Nephron (organoid): Measurements from ENCODE around the gene KRT2.

Source experiments
- H3K27ac Mint-ChIP-seq, 3 experiments: 2 replicates each; pipeline ENCODE4 v1.8.0; 2020; ENCODE audit warnings: mixed read lengths in 3 of 3, mild to moderate bottlenecking in 2 of 3, moderate library complexity in 1 of 3
- H3K27me3 Mint-ChIP-seq: 2 replicates; pipeline ENCODE4 v1.8.0; 2021; ENCODE audit warnings: low read depth, mild to moderate bottlenecking, moderate library complexity, mixed read lengths
- H3K36me3 Mint-ChIP-seq: 2 replicates; pipeline ENCODE4 v1.8.0; 2020; ENCODE audit warnings: low read depth, mixed read lengths
- H3K4me1 Mint-ChIP-seq: 2 replicates; pipeline ENCODE4 v1.8.0; 2020; ENCODE audit warnings: mixed read lengths
- H3K4me3 Mint-ChIP-seq, 3 experiments: 2 replicates each; pipeline ENCODE4 v1.8.0; 2020; ENCODE audit warnings: mild to moderate bottlenecking in 3 of 3, mixed read lengths in 3 of 3, moderate library complexity in 2 of 3
- H3K9me3 Mint-ChIP-seq: 2 replicates; pipeline ENCODE4 v1.8.0; 2020; ENCODE audit warnings: mixed read lengths
- CTCF ChIP-seq, 3 experiments: fragments of 200-600 bp; sonication (generic); IDR thresholded peaks; one replicate each; pipeline ENCODE4 v1.5.0; 2021; ENCODE audit warnings: antibody characterized with exemption in 3 of 3; ENCODE audit not compliant: unreplicated experiment in 3 of 3

KRT2 gene

GRCh38 chr12:52669426-52669825, 17.4 kb upstream of the KRT2 start:
- no peak for TF ChIP-seq CTCF (IDR thresholded peaks at IDR 0.05; ENCODE audit: unreplicated experiment in 3 of 3)
- peaks cover 30% of the 10 kb centered on the region for H3K27me3 Mint-ChIP-seq
- H3K27ac Mint-ChIP-seq = no peak overlapping the region
- no peaks in the 10 kb centered on the region for H3K9me3 Mint-ChIP-seq
- H3K36me3 Mint-ChIP-seq = no peaks in the 10 kb centered on the region
- H3K4me3 Mint-ChIP-seq = no peak overlapping the region
- H3K4me1 Mint-ChIP-seq = no peaks in the 10 kb centered on the region

- H3K4me1 Mint-ChIP-seq = no peaks in the 10 kb centered on the region
Measured at GRCh38 chr12:52667931-52668330, 15.9 kb upstream of the KRT2 start.

GRCh38 chr12:52667509-52667908, 15.5 kb upstream of the KRT2 start:
- TF ChIP-seq CTCF (IDR thresholded peaks at IDR 0.05; ENCODE audit: unreplicated experiment in 3 of 3) = no peak
- H3K36me3 Mint-ChIP-seq = no peaks in the 10 kb centered on the region
- H3K9me3 Mint-ChIP-seq = no peaks in the 10 kb centered on the region
- no peak overlapping the region for H3K27ac Mint-ChIP-seq
- H3K27me3 Mint-ChIP-seq = peaks cover 37% of the 10 kb centered on the region
- H3K4me1 Mint-ChIP-seq = no peaks in the 10 kb centered on the region
- no peak overlapping the region for H3K4me3 Mint-ChIP-seq

More at GRCh38 chr12:52667931-52668330, 15.9 kb upstream of the KRT2 start:
- H3K9me3 Mint-ChIP-seq = no peaks in the 10 kb centered on the region
- no peak overlapping the region for H3K27ac Mint-ChIP-seq
- no peak for TF ChIP-seq CTCF (IDR thresholded peaks at IDR 0.05; ENCODE audit: unreplicated experiment in 3 of 3)
- H3K36me3 Mint-ChIP-seq = no peaks in the 10 kb centered on the region
- H3K4me3 Mint-ChIP-seq = no peak overlapping the region
- H3K27me3 Mint-ChIP-seq = peaks cover 37% of the 10 kb centered on the region

- no peak for TF ChIP-seq CTCF (IDR thresholded peaks at IDR 0.05; ENCODE audit: unreplicated experiment in 3 of 3)
- H3K9me3 Mint-ChIP-seq = no peaks in the 10 kb centered on the region
- H3K4me1 Mint-ChIP-seq = no peaks in the 10 kb centered on the region
- H3K27ac Mint-ChIP-seq = no peak overlapping the region
- H3K4me3 Mint-ChIP-seq = no peak overlapping the region
- H3K36me3 Mint-ChIP-seq = no peaks in the 10 kb centered on the region
- peaks cover 37% of the 10 kb centered on the region for H3K27me3 Mint-ChIP-seq
Measured at GRCh38 chr12:52666471-52666870, 14.5 kb upstream of the KRT2 start.

GRCh38 chr12:52663420-52663819, 11.4 kb upstream of the KRT2 start:
- Mint-ChIP-seq H3K27ac (no peak overlapping the region), H3K4me3 (no peak overlapping the region), H3K36me3 (no peaks in the 10 kb centered on the region), H3K4me1 (no peaks in the 10 kb centered on the region), H3K9me3 (no peaks in the 10 kb centered on the region), H3K27me3 (peaks cover 37% of the 10 kb centered on the region)
- TF ChIP-seq CTCF (IDR thresholded peaks at IDR 0.05; ENCODE audit: unreplicated experiment in 3 of 3) = no peak

GRCh38 chr12:52662918-52663229, 10.9 kb upstream of the KRT2 start:
- Mint-ChIP-seq H3K4me3 (no peak overlapping the region), H3K27me3 (peaks cover 34% of the 10 kb centered on the region), H3K9me3 (no peaks in the 10 kb centered on the region), H3K4me1 (no peaks in the 10 kb centered on the region), H3K27ac (no peak overlapping the region), H3K36me3 (no peaks in the 10 kb centered on the region)
- TF ChIP-seq CTCF (IDR thresholded peaks at IDR 0.05; ENCODE audit: unreplicated experiment in 3 of 3) = no peak
